ENCODE measurements around the gene PERCC1.
"Not testable (repeated sequence)": the region's sequence is repeated elsewhere in the genome, so short reads cannot be mapped to it uniquely, and the experiment has no call there.

The PERCC1 gene

DNA sequence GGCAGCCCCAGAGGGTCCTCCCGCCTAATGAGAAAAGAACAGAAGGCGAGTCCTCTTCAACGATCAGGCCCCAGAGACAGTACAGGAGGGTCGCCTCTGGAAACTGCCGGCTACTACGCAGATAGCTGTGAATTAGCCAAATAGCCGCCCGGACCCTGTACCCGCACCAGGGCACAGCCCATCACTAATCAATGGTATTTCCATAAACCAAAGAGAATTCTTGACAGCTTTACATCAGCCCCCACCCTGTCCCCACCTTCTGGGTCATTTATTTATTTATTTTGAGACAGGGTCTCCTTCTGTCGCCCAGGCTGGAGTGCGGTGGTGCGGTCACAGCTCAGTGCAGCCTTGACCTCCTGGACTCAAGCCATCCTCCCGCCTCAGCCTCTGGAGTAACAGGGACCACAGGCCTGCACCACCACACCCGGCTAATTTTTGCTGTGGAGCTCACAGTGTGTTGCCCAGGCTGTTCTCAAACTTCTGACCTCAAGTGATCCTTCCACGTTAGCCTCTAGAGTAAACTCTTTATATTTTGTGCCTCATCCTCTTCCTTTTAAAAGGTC is 44.8 kb downstream of the PERCC1 start:
- H4K20me1 ChIP-seq (ENCODE audit: control insufficient read depth, insufficient read depth, low read depth, low read length) = no peaks in the 10 kb centered on the region
- H3K4me1 ChIP-seq (ENCODE audit: control insufficient read depth, low read length) = peaks cover 43% of the 10 kb centered on the region
- H3K27ac ChIP-seq (ENCODE audit: low read depth, low read length) = peak overlapping the region; percentile 61

DNA sequence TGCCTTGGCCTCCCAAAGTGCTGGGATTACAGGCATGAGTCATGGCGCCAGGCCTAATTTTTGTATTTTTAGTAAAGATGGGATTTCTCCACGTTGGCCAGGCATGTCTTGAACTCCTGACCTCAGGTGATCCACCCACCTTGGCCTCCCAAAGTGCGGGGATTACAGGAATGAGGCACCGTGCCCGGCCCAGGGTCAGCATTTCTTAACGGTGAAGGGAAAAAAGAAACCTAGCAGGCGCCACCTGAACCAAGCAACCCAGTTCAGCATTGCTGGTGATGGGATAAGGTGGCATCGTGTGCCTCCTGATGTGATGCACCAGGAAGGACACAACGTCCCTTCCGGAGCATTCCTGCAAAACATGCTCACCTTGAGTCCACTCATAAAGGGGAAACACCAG is 46.2 kb downstream of the PERCC1 start:
- Histone ChIP-seq H3K4me1 (ENCODE audit: control insufficient read depth, low read length) (peaks cover 34% of the 10 kb centered on the region), H3K9me3 (ENCODE audit: control insufficient read depth, insufficient read depth, low read length) (no peaks in the 10 kb centered on the region), H3K27ac (ENCODE audit: low read depth, low read length) (no peak overlapping the region), H3K4me3 (ENCODE audit: low read length) (no peak overlapping the region), H3K36me3 (ENCODE audit: control insufficient read depth, low read length) (0 out of 2 replicates have a peak, but pooled peaks cover 4% of the 10 kb centered on the region), H4K20me1 (ENCODE audit: control insufficient read depth, insufficient read depth, low read depth, low read length) (no peaks in the 10 kb centered on the region), H3K79me2 (ENCODE audit: control insufficient read depth, low read length) (peaks cover 35% of the 10 kb centered on the region), H3F3A (ENCODE audit: control insufficient read depth, insufficient read depth) (peaks cover 10% of the 10 kb centered on the region; the same call in 1 of the 2 replicates), H3K27me3 (ENCODE audit: control insufficient read depth, low read length) (peaks cover 15% of the 10 kb centered on the region), H3K4me2 (ENCODE audit: low read length) (no peak overlapping the region), H3K9me2 (replicated peaks; ENCODE audit: control insufficient read depth, low read length) (no peaks in the 10 kb centered on the region)
- TF ChIP-seq EZH2phosphoT487 (IDR thresholded peaks at IDR 0.05; ENCODE audit: borderline replicate concordance, low read length) = no peak
- TF ChIP-seq CTCF (IDR thresholded peaks at IDR 0.05; ENCODE audit: low read depth, low read length, poor library complexity, severe bottlenecking) = no peak

More for the DNA sequence above, 44.8 kb downstream of the PERCC1 start:
- Histone ChIP-seq H3K79me2 (ENCODE audit: control insufficient read depth, low read length) (peaks cover 49% of the 10 kb centered on the region), H3K4me2 (ENCODE audit: low read length) (peak overlapping the region; percentile 94), H3K27me3 (ENCODE audit: control insufficient read depth, low read length) (peaks cover 2% of the 10 kb centered on the region), H3F3A (ENCODE audit: control insufficient read depth, insufficient read depth) (peaks cover 10% of the 10 kb centered on the region; the same call in 1 of the 2 replicates), H3K9me3 (ENCODE audit: control insufficient read depth, insufficient read depth, low read length) (no peaks in the 10 kb centered on the region), H3K36me3 (ENCODE audit: control insufficient read depth, low read length) (0 out of 2 replicates have a peak, but pooled peaks cover 4% of the 10 kb centered on the region), H3K9me2 (replicated peaks; ENCODE audit: control insufficient read depth, low read length) (no peaks in the 10 kb centered on the region), H3K4me3 (ENCODE audit: low read length) (peak overlapping the region; percentile 95)
- TF ChIP-seq EZH2phosphoT487 (IDR thresholded peaks at IDR 0.05; ENCODE audit: borderline replicate concordance, low read length) = no peak
- no peak for TF ChIP-seq CTCF (IDR thresholded peaks at IDR 0.05; ENCODE audit: low read depth, low read length, poor library complexity, severe bottlenecking)

- peaks cover 18% of the 10 kb centered on the region for H3K79me2 ChIP-seq (ENCODE audit: control insufficient read depth, low read length)
- not testable (repeated sequence) for H3K4me3 ChIP-seq (ENCODE audit: low read length); H3K27ac ChIP-seq (ENCODE audit: low read depth, low read length); H3F3A ChIP-seq (ENCODE audit: control insufficient read depth, insufficient read depth); H4K20me1 ChIP-seq (ENCODE audit: control insufficient read depth, insufficient read depth, low read depth, low read length); H3K9me2 ChIP-seq (replicated peaks; ENCODE audit: control insufficient read depth, low read length); H3K9me3 ChIP-seq (ENCODE audit: control insufficient read depth, insufficient read depth, low read length); H3K36me3 ChIP-seq (ENCODE audit: control insufficient read depth, low read length); H3K4me2 ChIP-seq (ENCODE audit: low read length)
- peaks cover 34% of the 10 kb centered on the region for H3K27me3 ChIP-seq (ENCODE audit: control insufficient read depth, low read length)
- peaks cover 17% of the 10 kb centered on the region for H3K4me1 ChIP-seq (ENCODE audit: control insufficient read depth, low read length)
These were observed 48.1 kb downstream of the PERCC1 start for GRCh38 chr16:1478937-1479336.

DNA sequence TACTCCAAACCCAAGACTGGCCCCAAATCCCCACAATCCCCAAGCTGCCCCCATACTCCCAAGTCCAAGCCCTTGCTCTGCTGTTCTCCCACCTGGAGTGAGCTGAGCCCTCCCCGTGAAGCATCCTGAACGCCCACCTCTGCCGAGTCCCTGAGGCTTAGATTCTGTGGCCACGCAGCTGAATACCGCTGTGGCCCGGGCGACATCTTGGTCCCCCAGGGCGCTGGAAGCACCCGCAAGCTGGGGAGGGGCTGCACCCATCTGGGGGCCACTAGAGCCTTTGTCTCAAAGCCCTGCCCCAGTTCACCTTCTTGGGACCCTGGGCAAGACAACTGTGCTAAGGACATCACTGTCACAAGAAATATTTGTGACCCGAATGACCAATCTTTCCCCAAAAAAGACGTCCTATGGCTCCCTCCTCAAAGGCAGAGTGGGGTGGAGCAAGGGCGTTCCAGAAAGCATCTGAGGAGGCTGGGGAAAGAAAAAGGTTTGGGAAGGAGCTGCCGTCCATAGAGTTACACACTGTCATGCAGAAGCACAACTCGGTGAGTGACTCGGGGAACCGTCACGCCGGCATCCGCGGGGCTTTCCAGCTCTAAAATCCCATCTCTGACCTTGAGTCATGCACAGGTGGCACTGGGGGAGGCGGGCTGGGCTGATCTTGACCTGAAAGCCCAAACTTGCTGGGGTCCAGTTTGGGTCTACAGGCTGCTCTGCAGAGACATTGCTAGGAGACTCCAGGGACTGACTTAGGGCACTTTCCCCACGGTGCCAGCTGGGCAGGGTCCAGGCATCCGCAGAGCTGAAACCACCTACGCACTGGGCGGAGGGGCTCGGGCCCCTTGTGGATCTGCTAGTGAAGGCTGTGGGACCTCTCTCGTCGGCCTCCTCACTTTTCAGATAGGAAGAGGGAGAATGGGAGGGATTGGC is 51.3 kb downstream of the PERCC1 start:
- Histone ChIP-seq H3K36me3 (ENCODE audit: control insufficient read depth, low read length) (no peaks in the 10 kb centered on the region), H3F3A (ENCODE audit: control insufficient read depth, insufficient read depth) (0 out of 2 replicates have a peak, but pooled peaks cover 4% of the 10 kb centered on the region), H3K9me3 (ENCODE audit: control insufficient read depth, insufficient read depth, low read length) (no peaks in the 10 kb centered on the region), H3K4me3 (ENCODE audit: low read length) (no peak overlapping the region), H3K9me2 (replicated peaks; ENCODE audit: control insufficient read depth, low read length) (no peaks in the 10 kb centered on the region), H4K20me1 (ENCODE audit: control insufficient read depth, insufficient read depth, low read depth, low read length) (no peaks in the 10 kb centered on the region), H3K4me2 (ENCODE audit: low read length) (no peak overlapping the region), H3K27ac (ENCODE audit: low read depth, low read length) (no peak overlapping the region), H3K27me3 (ENCODE audit: control insufficient read depth, low read length) (peaks cover 40% of the 10 kb centered on the region), H3K4me1 (ENCODE audit: control insufficient read depth, low read length) (peaks cover 7% of the 10 kb centered on the region), H3K79me2 (ENCODE audit: control insufficient read depth, low read length) (no peaks in the 10 kb centered on the region)
- TF ChIP-seq CTCF (IDR thresholded peaks at IDR 0.05; ENCODE audit: low read depth, low read length, poor library complexity, severe bottlenecking) (no peak), EZH2phosphoT487 (IDR thresholded peaks at IDR 0.05; ENCODE audit: borderline replicate concordance, low read length) (peak; percentile 30; the same call in 1 of the 2 replicates)
